Hypothalamus (tissue), 51 donors: ENCODE measurements around the gene RCAN1.

Experiments
- DNase-seq, 51 donors: peaks; one replicate each; lab custom pipeline; 2025; lab: John Stamatoyannopoulos, UW

Gene RCAN1

DNA sequence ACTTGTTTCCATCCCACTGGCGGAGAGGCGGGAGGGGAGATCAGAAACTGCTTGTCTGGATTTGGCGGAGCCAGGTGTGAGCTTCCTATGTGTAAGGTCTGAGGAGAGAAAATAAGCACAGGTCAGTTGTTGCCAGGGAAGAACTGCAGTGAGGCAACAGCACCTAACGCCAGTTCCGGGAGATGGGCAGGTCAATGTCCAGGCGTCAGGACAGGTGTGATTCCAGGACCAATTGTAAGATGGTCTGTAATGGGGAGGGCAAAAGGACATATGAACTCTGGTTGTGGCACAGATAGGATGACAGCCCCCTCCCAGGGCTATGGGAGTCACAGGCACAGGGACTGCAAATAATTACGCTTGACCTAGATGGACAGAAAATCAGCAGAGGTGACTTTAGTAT, 93.4 kb downstream of the RCAN1 start:
- DNase-seq: no peak

DNA sequence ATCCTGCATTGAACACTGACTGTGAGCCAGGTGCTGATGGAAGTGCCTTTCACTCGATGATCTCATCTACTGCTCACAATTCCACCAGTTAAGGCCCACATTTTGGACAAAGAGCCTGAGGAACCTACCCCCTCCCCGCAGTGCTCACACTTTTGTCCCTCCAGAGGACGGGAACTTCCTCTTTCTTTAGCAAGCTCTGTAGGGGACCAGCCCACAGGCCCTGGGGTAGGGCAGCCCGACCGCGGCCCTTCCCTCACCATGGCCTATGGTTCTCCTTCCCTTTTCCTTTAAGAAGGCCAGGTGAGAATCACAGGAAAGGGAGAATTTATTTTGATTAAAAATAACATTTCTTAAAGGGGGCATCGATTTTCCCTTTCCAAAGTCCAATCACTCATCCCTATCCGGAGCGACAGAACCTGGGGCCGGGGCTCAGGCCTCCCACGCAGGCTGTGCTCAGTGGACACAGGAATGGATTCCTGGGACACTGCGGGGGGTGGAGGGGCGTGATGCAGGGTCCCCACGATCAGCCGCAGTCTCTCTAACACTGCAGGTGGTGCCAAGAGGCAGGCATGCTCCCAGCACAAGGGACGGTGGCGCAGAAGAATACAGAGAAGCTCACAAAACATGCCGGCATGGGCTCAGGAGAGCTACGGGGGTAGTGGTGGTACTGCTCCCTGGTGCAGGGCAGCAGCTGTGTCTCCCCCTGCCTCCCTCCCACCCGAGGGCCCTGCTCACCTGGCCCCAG, 94.0 kb downstream of the RCAN1 start:
- no peak for DNase-seq

DNA sequence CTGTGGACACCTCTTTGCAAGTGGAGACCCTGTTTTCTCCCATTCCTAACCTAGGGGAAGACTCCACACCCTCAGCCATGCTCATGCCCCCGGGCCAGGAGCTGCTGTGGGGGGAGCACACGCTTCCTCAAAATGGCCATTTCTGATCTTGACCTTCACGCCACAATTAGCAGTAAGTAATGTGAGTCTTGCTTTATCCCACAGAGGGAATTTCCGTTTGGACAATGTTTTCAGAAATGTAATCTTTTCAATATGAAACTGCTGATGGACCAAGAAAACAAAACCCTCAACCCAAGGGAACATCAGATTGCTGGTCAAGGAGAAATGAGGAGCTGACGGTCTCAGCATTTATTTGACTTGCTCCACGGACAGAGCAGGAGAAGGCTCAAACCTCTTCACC, 94.6 kb downstream of the RCAN1 start:
- DNase-seq: no peak

DNA sequence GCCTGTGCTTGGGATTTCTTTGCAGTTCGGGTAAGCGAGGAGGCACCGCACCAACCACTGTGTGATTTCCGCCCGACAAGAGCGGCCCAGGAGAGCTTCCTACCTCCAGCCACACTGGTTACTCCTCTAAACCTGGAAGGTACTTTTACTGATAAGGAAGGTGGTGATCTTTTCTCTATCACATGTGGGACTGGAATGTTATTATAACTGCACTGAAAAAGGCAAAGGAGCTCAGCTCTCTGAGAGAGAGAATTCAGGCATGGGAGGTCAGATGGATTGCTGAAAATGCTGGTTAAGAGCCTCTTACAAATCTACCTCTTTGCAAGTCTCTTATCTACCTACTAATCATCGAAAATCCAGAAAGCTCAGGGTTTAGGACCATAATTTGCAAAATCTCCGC, 95.2 kb downstream of the RCAN1 start:
- no peak for DNase-seq

DNA sequence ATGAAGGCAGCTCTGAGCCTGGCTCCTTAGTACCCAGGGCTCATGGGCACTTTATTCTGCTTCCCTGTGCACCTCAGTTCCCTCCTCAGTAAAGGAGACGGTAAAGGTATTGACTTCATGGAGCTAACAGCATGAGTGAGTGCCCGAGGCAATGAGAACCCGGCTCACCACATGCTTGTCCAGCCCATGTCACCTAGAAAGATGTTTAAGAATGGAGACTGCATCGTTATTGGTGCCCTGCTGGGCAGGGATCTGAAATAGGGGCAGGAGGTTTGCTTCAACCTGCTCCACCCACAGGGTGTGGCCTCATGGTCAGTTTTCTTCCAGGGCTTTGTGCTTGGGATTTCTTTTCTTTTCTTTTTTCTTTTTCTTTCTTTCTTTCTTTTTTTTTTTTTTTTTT, 95.9 kb downstream of the RCAN1 start:
- no peak for DNase-seq

DNA sequence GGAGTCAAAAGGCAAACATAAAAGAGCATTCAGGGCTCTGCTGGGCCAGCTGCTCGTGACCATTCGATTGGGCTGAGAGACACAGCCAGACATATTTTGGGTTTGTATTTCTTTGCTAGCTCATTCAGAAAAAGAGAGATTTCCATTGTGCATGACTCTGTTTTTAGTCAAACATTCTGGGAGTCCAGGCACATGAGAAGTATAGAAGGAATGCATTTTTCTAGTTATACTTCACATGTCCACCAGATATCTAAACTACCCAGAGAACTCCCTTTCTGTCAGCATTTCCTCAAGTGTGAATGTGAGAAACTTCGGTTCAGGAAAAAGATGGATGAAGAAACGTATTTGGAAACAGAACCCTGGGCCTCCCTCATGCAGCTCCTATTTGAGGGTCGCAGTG, 96.6 kb downstream of the RCAN1 start:
- DNase-seq: no peak

DNA sequence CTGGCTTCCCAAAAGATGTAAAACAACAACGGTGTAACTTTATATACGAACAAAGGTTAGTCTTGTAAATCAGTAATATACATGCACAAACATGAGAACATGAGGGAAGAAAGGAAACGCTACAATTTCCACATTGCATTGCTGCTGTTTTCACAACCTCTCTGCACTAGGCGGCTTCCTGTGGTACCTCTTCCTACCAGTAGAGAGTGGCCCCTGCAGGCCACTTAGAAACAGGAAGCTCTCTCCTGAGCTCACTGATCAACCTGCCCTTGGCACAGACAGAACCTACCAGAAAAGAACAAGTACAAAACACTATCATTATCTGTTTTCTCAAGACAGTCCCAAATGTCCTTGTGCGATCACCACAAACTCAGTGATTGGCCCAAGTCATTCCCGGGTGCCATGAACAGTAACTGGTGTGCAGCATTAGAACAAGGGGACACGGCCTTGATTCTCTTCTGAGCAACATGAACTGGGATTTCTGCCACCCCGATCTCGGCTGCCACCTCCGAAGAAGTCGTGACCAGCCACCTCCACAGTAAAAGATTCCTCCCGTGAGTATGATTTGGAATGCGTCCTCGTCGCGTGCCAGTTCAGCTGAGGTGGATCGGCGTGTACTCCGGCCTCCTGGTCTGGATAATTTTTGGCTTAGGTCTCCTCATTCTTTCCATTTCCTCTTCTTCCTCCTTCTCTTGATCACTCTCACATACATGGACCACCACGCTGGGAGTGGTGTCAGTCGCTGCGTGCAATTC, 97.2 kb downstream of the RCAN1 start:
- DNase-seq: no peak

DNA sequence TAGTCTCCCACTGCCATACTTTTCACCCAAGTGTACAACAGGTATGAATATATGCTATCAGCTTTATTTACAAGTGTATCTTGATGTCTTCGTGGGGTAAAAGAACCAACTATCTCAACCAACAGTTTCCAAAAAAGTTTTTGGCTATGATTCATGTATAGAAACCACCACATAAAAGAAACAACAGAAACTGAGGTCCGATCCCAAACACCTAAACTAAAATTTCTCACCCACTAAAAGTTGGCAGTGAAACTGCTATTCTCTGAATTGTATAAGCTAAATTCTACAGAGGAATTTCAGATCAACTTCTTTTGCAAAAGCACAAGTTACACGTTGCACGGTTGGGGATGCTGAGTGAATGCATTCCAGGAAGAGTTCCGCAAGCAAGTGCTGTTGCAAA, 97.9 kb downstream of the RCAN1 start:
- DNase-seq: no peak

DNA sequence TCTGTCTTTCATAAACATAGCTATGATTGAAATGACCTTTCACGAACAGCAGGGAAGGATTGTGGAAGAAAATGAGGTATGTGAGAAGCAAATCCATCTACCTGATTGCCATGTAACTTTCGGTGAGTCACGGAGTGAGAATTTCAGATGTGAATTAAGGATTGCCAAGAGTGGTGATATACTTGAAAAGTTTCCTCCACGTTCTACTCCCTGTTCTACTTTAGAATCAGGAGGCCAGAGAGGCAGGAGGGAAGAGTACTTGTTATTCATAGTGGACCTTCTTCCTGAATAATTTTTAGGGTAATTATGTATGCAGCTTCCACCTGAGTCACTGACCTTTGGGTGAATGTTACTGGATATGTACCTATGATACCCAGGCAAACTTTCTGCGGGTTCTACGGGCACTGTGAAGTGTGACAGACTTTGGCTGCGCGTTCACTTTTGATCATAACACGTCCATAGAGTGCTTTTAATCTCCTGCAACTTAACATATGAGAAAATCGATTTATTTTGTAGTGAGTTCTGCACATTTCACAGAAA, 100.3 kb downstream of the RCAN1 start:
- DNase-seq: no peak

DNA sequence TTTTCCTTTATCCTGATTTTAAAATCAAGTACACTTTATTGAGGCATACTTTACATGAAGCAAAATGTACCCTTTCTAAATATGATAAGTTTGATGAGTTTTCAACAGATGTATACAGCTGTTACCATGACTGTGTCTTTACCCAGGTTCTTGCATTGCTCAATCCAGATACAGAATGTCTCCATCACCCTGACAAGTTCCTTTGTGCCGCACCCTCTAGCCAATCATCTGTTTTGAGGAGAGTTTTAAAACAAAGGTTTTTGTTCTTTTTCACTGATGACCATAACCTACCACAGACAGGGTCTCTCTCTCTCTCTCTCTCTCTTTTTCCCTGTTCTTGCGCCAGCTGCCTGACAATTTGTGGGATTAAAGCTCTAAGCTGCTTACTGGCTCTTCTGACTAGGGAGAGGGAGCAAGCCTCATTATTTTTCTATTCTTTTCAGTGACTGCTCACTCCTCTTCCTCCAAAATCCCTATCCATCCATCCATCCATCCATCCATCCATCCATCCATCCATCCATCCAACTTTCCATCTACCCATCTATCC, 101.7 kb downstream of the RCAN1 start:
- no peak for DNase-seq

DNA sequence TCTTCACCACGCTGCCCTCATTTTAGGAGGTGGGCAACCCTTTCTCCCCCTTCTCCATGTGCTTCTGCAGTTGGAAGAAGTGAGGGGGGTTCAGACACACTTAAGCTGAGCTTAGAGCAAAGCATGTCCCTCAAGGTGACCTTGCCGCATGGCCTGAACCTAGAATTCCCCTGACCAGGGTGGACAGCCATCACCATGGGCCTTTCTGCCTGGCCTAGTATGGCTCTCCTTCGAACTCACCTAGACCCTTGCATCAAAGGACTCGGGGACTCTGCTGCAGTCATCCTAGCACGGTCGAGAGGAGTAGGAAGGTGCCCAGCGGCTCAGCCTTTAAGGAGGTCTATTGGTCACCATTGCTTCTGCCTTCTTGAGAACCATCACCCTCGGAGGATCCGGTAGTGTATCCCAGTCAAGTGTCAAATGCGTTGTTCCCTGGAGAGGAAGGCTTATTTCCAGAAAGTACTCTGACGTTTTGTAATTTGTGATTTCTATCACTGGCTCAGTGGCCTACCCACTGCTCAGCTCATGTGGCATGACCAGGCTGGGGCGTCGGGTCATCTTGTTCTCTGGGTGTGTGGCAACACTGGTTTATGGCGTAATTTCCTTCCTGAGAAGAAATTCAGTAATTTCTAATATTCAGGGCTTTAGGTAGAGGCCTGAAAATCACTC, 103.0 kb downstream of the RCAN1 start, which contains the start of gene KCNE1:
TSS of gene KCNE1 (minus strand) at position 424 of the 669 bp plus-strand sequence. CDS start 62,576 bp downstream, outside the sequence.
- DNase-seq: no peak

DNA sequence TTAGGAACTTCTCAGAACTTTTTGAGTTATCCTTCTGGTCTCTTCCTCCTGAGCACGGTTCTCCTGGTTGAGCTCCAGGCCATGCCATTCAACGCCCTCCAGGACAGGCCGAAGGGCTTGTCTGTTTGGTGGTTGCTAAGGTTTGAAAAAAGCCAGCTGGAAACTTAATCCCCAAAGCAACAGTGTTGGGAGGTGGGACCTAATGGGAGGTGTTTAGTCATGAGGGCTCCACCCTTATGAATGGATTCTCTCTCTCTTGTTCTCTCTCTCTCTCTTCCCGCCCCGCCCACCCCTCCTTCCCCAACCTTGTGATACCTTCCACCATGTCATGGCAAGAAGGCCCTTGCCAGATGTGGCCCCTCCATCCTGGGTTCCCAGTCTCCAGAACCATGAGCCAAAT, 103.7 kb downstream of the RCAN1 start:
- no peak for DNase-seq

DNA sequence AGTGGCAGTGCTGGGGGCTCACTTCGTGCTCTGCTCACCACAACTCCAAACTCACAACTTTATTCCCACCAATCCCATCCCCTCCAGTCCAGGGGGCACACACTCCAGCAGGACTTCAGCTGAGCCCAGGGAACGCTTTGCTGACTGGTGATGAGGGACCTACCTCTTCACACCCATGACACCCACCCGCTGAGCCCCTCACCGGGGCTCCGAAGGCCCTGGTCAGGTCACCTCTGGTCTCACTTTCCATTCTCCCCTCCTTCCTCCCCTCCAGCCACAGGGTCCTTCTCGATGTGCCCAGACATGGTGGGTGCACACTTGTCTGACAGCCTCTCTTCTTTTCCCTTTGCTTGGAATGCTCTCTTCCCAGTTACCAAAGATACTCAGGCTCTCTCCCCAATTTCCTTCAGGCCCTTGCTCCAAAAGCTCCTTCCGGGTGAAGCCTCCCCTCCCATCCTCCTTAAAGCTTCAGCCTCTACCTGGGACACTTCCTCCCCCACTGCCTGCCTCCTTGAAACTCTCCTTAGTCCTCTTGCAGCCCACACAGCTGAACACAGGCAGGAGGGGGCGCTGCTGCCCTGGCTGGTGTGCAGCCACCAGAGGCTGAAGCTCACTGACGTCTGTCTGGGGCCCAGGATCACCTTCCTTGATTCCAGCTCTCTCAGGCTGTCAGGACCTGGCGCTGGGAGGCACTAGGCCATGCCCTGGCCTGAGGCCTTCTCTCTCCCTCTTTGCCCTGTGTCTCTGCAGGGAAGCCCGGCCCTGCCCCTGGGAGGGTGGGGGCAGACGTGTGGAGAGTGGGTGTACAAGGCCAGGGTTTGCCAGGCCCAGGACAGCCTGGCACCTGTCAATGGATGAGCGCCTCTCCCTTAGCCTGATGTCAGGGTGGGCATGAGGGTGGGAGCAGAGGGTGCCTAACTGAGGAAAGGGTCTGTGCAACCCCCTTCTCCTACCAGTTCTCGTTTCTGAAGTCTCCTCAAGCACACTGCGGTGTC, 104.5 kb downstream of the RCAN1 start:
- peak in 29 of 51 donors; percentile 5 to 68 (median 33) for DNase-seq

DNA sequence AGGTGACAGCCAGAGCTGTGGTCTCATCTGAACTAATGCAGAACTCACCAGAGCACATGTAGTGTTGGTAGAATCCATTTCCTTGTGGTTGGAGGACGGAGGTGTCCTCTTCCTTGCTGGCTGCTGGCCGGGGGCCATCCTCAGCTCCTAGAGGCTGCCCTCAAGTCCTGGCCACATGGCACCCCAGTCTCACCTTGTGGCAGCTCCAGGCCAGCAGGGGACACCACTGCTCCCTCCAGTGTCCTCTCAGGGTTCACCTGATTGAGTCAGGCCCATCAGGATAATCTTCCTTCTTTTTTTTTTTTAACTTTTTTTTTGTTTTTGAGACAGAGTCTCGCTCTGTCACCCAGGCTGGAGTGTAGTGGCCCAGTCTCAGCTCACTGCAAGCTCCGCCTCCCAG, 105.8 kb downstream of the RCAN1 start:
- DNase-seq: no peak

DNA sequence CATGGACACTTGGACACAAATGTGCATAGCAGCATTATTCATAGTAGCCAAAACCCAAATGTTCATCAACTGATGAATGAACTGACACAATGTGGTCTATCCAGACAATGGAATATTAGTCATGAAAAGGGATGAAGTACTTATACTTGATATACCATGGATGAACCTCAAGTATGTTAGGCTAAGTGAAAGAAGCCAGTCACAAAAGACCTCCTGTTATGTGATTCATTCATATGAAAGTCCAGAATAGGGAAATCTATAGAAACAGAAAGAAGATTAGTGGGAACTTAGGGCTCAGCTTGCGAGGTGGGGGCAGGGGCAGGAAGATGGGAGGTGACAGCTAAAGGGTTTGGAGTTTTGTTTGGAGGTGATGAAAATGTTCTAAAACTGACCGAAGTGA, 110.3 kb downstream of the RCAN1 start:
- no peak for DNase-seq

DNA sequence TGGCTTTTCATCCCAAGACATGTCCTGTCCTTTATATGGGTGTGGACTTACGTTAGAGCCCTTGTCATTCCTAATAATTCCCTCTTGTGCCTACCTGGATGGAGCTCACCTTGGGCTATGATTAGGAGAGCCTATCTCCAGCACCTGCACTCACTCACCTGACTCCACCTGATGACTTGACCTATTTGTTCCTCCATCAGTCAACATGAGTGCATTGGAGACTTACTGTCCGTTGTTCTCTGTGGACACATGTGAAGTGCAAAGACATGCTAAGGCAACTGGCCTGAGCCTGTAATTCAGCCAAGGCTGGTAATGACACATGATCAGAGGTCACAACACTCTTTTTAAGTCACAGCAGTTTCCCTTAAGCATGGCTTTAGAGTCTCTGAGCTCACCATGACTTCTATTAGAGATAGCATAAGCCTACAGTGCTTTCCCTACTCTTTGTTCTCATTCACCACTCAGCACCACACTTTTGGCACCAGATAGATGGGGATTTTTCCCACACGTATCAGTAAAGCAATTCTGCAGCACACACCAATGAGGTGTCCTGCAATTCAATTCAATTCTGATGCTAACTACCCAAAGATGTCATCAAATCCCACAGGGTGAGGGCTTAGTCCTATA, 112.3 kb downstream of the RCAN1 start:
- no peak for DNase-seq

DNA sequence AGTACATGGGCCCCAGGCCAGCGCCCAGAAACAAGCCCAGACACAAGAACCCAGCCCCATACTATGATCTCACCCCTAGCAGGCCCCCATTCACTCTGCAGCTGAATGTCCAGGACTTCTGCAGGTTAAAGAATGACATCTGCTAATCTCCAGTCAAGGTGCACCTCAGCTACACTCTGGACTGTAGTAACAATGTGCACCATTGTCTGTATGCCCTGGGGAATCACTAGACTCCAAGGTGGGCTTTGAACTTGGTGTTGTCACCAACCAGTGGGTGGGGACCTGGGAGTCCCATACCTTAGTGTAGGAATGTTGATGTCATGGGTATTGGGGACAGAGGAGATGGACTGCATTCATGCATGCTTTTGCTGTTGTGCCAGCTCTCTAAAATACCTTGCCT, 113.2 kb downstream of the RCAN1 start:
- DNase-seq: no peak

DNA sequence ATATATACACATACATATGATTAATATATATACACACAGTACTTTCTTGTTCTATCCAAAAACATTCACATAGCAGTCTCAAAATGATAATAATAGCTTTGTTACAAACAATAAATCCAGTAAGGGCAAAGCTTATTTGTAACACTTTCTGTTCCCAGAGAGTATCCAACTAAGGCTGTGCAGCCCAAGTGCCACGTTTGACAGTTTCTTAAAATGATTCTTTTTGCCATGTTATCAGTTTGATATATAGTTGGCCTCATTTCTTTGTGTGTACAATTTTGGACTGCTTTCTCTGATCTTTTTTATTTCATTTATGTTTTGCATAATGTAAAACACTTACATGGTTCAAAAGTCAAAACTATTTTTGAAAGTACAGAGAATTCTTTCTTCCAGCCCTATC, 114.7 kb downstream of the RCAN1 start:
- no peak for DNase-seq

DNA sequence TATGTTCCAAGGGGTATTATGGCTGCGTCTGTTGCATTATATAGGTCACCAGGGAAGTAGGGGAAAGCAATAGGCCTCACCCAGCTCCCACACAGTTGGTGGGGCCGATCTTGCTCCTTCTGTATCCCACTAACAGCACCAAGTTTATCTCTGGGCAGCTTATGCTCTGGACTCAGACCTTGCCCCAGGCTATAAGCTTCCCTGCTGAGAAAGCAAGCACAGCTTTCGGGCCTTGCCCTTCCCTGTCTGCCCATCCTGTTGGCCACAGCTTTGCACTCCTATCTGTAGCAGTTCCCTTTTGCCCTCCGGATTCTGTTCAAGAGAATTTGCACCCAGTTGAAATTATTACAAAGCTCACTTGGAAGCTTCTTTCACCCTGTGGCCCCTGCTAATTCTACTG, 115.8 kb downstream of the RCAN1 start:
- DNase-seq: no peak
